ENCODE data around the gene GALNT16.

DNA sequence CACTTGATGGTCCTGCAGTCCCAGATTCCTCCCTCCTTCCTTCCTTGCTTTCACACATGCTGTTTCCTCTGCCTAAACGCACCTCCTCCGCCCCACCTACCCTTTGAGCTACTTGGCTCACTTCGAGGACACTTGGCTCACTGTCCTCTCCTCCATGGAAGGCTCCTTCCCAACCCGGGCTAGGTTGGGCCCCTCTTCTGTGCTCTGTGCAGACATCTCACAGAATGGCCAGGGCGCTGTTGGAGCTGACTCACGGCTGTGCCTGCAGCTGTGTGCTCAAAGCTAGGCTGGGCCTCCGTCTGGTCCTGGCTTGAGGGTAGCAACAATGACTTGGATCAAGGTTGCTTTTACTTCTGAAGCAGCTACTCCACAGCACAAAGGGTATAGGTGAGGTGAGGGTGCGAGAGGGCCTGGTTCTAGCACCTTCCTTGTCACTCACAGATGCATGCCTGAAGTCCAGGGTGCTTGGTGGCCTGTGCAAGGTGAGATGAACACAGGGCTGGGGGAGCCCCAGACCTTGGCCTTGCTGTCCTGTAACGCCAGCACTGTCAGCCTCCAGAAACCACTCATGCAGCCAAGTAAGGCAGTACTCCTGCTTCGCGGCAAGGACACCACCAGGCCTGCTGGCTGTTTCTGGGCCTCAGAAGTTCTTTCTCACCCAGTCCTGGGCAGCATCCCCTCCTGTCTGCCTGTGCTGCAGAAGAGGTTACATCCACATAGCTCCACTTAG, 61.8 kb downstream of the GALNT16 start:
- TF ChIP-seq, protein P1, sequence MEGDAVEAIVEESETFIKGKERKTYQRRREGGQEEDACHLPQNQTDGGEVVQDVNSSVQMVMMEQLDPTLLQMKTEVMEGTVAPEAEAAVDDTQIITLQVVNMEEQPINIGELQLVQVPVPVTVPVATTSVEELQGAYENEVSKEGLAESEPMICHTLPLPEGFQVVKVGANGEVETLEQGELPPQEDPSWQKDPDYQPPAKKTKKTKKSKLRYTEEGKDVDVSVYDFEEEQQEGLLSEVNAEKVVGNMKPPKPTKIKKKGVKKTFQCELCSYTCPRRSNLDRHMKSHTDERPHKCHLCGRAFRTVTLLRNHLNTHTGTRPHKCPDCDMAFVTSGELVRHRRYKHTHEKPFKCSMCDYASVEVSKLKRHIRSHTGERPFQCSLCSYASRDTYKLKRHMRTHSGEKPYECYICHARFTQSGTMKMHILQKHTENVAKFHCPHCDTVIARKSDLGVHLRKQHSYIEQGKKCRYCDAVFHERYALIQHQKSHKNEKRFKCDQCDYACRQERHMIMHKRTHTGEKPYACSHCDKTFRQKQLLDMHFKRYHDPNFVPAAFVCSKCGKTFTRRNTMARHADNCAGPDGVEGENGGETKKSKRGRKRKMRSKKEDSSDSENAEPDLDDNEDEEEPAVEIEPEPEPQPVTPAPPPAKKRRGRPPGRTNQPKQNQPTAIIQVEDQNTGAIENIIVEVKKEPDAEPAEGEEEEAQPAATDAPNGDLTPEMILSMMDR (IDR thresholded peaks at IDR 0.05): no peak
- no peak for TF ChIP-seq POLR2A (IDR thresholded peaks at IDR 0.05)
